H1 (cell line): ENCODE data around the gene DNAJC16. TPM values are rescaled to one million over a fixed set of nuclear protein-coding genes. Genes with fewer than 3 reads are reported as not detected.

Source experiments
- CTCF ChIA-PET: fragments of 300-600 bp; sonication (Branson Sonifier 250); formaldehyde crosslinking; loops from one replicate; lab custom pipeline; 2021; ENCODE audit not compliant: partially characterized antibody; lab: Charles Lee
- POLR2A ChIA-PET: fragments of 300-600 bp; sonication (Branson Sonifier 250); formaldehyde crosslinking; loops from one replicate; lab custom pipeline; 2021; ENCODE audit warnings: inconsistent platforms; ENCODE audit not compliant: partially characterized antibody; lab: Charles Lee
- DNase-seq, 2 experiments: peaks; one replicate each; pipeline versions ENCODE4 v3.0.0 to v3.0.0-alpha.2; 2010 to 2022; ENCODE audit warnings: low spot score in 2 of 2, low read depth in 1 of 2, mixed read lengths in 1 of 2
- FAIRE-seq: peaks from 2 replicates; lab custom pipeline; 2011; peaks lifted over from hg19 to GRCh38; lab: Jason Lieb, UNC
- H2AFZ ChIP-seq: 2 replicates; pipeline ENCODE4 v1.8.1; 2012; ENCODE audit warnings: low read length, inconsistent platforms
- H2AK5ac ChIP-seq: 2 replicates; pipeline ENCODE4 v1.6.1; 2013; ENCODE audit warnings: low read depth, low read length
- H2BK120ac ChIP-seq: replicated peaks from 2 replicates; pipeline ENCODE3; 2013; ENCODE audit warnings: low read depth, low read length, inconsistent platforms
- H2BK12ac ChIP-seq: 2 replicates; pipeline ENCODE4 v1.6.1; 2013; ENCODE audit warnings: low read depth, low read length
- H2BK15ac ChIP-seq: 2 replicates; pipeline ENCODE4 v1.6.1; 2013; ENCODE audit warnings: low read length
- H2BK20ac ChIP-seq: 2 replicates; pipeline ENCODE4 v1.6.1; 2013; ENCODE audit warnings: low read length
- H2BK5ac ChIP-seq: 2 replicates; pipeline ENCODE4 v1.6.1; 2013; ENCODE audit warnings: low read depth, low read length
- H3K14ac ChIP-seq: 2 replicates; pipeline ENCODE4 v1.6.1; 2013; ENCODE audit warnings: inconsistent platforms; ENCODE audit not compliant: insufficient read length
- H3K18ac ChIP-seq: 2 replicates; pipeline ENCODE4 v1.6.1; 2013; ENCODE audit warnings: low read length; ENCODE audit errors: extremely low read depth
- H3K23ac ChIP-seq: 2 replicates; pipeline ENCODE4 v1.6.1; 2013; ENCODE audit warnings: inconsistent platforms; ENCODE audit not compliant: insufficient read length
- H3K23me2 ChIP-seq: 2 replicates; pipeline ENCODE4 v1.6.1; 2013; ENCODE audit warnings: low read depth, low read length
- H3K27ac ChIP-seq: 2 replicates; pipeline ENCODE4 v1.6.1; 2011; ENCODE audit warnings: low read depth, low read length, inconsistent platforms
- H3K27me3 ChIP-seq, 4 experiments: replicated peaks in 1 of 4; 1 replicate in 1 of 4; 2 replicates in 3 of 4; pipeline versions ENCODE4 v1.6.1 to v1.8.1; 2011 to 2013; ENCODE audit warnings: low read length in 3 of 4, mild to moderate bottlenecking in 3 of 4, inconsistent platforms in 2 of 4, mixed read lengths in 2 of 4, moderate library complexity in 1 of 4; ENCODE audit not compliant: control insufficient read depth in 3 of 4, insufficient read depth in 3 of 4; ENCODE audit errors: extremely low read depth in 1 of 4
- H3K36me3 ChIP-seq, 4 experiments: 2 replicates each; pipeline versions ENCODE4 v1.6.1 to v1.8.1; 2011 to 2013; ENCODE audit warnings: mild to moderate bottlenecking in 4 of 4, low read length in 3 of 4, moderate library complexity in 2 of 4, control low read depth in 1 of 4, inconsistent platforms in 1 of 4; ENCODE audit not compliant: insufficient read depth in 4 of 4, control insufficient read depth in 2 of 4
- H3K4ac ChIP-seq: replicated peaks from 2 replicates; pipeline ENCODE3; 2013; ENCODE audit warnings: low read length, low read depth, mixed read lengths, inconsistent platforms; ENCODE audit not compliant: insufficient read length
- H3K4me1 ChIP-seq, 4 experiments: replicated peaks in 1 of 4; 1 replicate in 1 of 4; 2 replicates in 3 of 4; pipeline versions ENCODE4 v1.6.1 to v1.8.1; 2011 to 2013; ENCODE audit warnings: low read length in 3 of 4, inconsistent platforms in 2 of 4, mixed read lengths in 1 of 4; ENCODE audit not compliant: insufficient read depth in 4 of 4, control insufficient read depth in 3 of 4
- H3K4me2 ChIP-seq, 2 experiments: 2 replicates each; pipeline versions ENCODE4 v1.6.1 to v1.8.1; 2011 to 2013; ENCODE audit warnings: low read depth in 2 of 2, low read length in 2 of 2, control low read depth in 1 of 2, inconsistent platforms in 1 of 2, mild to moderate bottlenecking in 1 of 2; ENCODE audit not compliant: insufficient read depth in 1 of 2
- H3K4me3 ChIP-seq, 4 experiments: fragments of 200-600, 300-600 bp in 1 of 4; sonication (generic), shearing (Covaris generic), sonication (Bioruptor Twin) in 1 of 4; 2 replicates each; pipeline versions ENCODE4 v1.5.1 to v1.8.1; 2011 to 2016; ENCODE audit warnings: low read length in 4 of 4, low read depth in 3 of 4, control low read depth in 2 of 4, inconsistent platforms in 2 of 4, mild to moderate bottlenecking in 2 of 4, mixed read lengths in 1 of 4, moderate library complexity in 1 of 4; ENCODE audit not compliant: insufficient read depth in 2 of 4; ENCODE audit errors: extremely low read depth in 1 of 4
- H3K56ac ChIP-seq: replicated peaks from 2 replicates; pipeline ENCODE3; 2013; ENCODE audit warnings: low read depth, mild to moderate bottlenecking, mixed read lengths, low read length, inconsistent platforms; ENCODE audit not compliant: insufficient read length
- H3K79me1 ChIP-seq: 2 replicates; pipeline ENCODE4 v1.6.1; 2013; ENCODE audit warnings: low read depth, low read length, control low read depth
- H3K79me2 ChIP-seq, 2 experiments: 2 replicates each; pipeline versions ENCODE4 v1.6.1 to v1.8.1; 2012 to 2013; ENCODE audit warnings: low read length in 2 of 2, mild to moderate bottlenecking in 2 of 2, inconsistent platforms in 1 of 2; ENCODE audit not compliant: insufficient read depth in 2 of 2, control insufficient read depth in 1 of 2
- H3K9ac ChIP-seq, 4 experiments: replicated peaks in 1 of 4; 1 replicate in 1 of 4; 2 replicates in 3 of 4; pipeline versions ENCODE4 v1.6.1 to v1.8.1; 2011 to 2013; ENCODE audit warnings: low read depth in 3 of 4, low read length in 3 of 4, control low read depth in 2 of 4, mild to moderate bottlenecking in 2 of 4, moderate library complexity in 2 of 4, inconsistent platforms in 1 of 4; ENCODE audit errors: extremely low read depth in 1 of 4
- H3K9me3 ChIP-seq, 2 experiments: 2 replicates each; pipeline versions ENCODE4 v1.6.1 to v1.8.1; 2012 to 2013; ENCODE audit warnings: mild to moderate bottlenecking in 2 of 2, moderate library complexity in 2 of 2, control low read depth in 1 of 2, inconsistent platforms in 1 of 2, low read depth in 1 of 2, low read length in 1 of 2, mixed read lengths in 1 of 2; ENCODE audit not compliant: insufficient read depth in 2 of 2
- H4K20me1 ChIP-seq, 2 experiments: replicated peaks in 1 of 2; 2 replicates each; pipeline versions ENCODE3 to v1.8.1; 2011 to 2013; ENCODE audit warnings: inconsistent platforms in 2 of 2, low read length in 2 of 2, mild to moderate bottlenecking in 1 of 2; ENCODE audit not compliant: insufficient read depth in 2 of 2, control insufficient read depth in 1 of 2
- H4K5ac ChIP-seq: 2 replicates; pipeline ENCODE4 v1.6.1; 2013; ENCODE audit warnings: low read length, low read depth, mixed read lengths, inconsistent platforms; ENCODE audit not compliant: insufficient read length
- H4K8ac ChIP-seq: 2 replicates; pipeline ENCODE4 v1.8.0; 2013; ENCODE audit warnings: mild to moderate bottlenecking, moderate library complexity, low read length, inconsistent platforms; ENCODE audit not compliant: insufficient read depth; ENCODE audit errors: extremely low read depth
- H4K91ac ChIP-seq: replicated peaks from 2 replicates; pipeline ENCODE3; 2013; ENCODE audit warnings: low read length, mixed read lengths, inconsistent platforms; ENCODE audit not compliant: insufficient read length
- BRCA1 ChIP-seq: IDR thresholded peaks from 2 replicates; pipeline ENCODE4 v1.6.1; 2012; ENCODE audit warnings: low read depth, low read length, improper control_type of control experiment
- EGR1 ChIP-seq: IDR thresholded peaks from 2 replicates; pipeline ENCODE4 v1.6.1; 2011; ENCODE audit warnings: low read depth, low read length, borderline replicate concordance
- FOSL1 ChIP-seq: IDR thresholded peaks from 2 replicates; pipeline ENCODE4 v1.6.1; 2011; ENCODE audit warnings: mild to moderate bottlenecking, low read depth, low read length, moderate library complexity; ENCODE audit not compliant: insufficient read depth
- HDAC6 ChIP-seq: IDR thresholded peaks from one replicate; pipeline ENCODE4 v1.7.1; 2012; ENCODE audit warnings: low read depth, mild to moderate bottlenecking, inconsistent platforms, low read length, moderate library complexity
- MAFK ChIP-seq: IDR thresholded peaks from 2 replicates; pipeline ENCODE4 v1.6.1; 2012; ENCODE audit warnings: low read depth, mild to moderate bottlenecking, improper control_type of control experiment, low read length
- RAD21 ChIP-seq, 2 experiments: IDR thresholded peaks in 1 of 2; conservative IDR thresholded peaks in 1 of 2; 2 replicates each; pipeline ENCODE4 v1.6.1; 2011; ENCODE audit warnings: low read depth in 2 of 2, low read length in 2 of 2, improper control_type of control experiment in 1 of 2, inconsistent platforms in 1 of 2, mild to moderate bottlenecking in 1 of 2, moderate library complexity in 1 of 2
- RFX5 ChIP-seq: IDR thresholded peaks from 2 replicates; pipeline ENCODE4 v1.6.1; 2011; ENCODE audit warnings: low read depth, low read length, improper control_type of control experiment, borderline replicate concordance
- WGBS, 2 experiments: shearing (Covaris generic) in 1 of 2; methylation state at CpG; one replicate each; pipeline versions ENCODE4 v1.1.6 to v1.1.7; 2013 to 2015; ENCODE audit warnings: low lambda C conversion rate in 2 of 2, mixed read lengths in 2 of 2, inconsistent platforms in 1 of 2, low coverage in 1 of 2, missing lambda C conversion rate in 1 of 2; ENCODE audit not compliant: insufficient replicate concordance in 2 of 2, insufficient coverage in 1 of 2, insufficient read length in 1 of 2; ENCODE audit errors: extremely low coverage in 1 of 2, missing lambda C conversion rate in 1 of 2; 5-methylcytosine and 5-hydroxymethylcytosine counted together
- polyA plus RNA-seq, 7 experiments: library from polyadenylated mRNA; depleted of rRNA in 3 of 7; stranded (reverse) in 5 of 7; unstranded in 2 of 7; fragments of >200 nt in 5 of 7; fragments of 200-250 nt in 2 of 7; gene quantifications; 1 replicate in 5 of 7; 2 replicates in 1 of 7; 4 replicates in 1 of 7; pipeline versions ENCODE4 v1.2.1 to v1.2.3, GENCODE V29; 2011 to 2013; ENCODE audit warnings: missing spikeins in 2 of 7, mixed read lengths in 2 of 7
- total RNA-seq: library from RNA; stranded (reverse); fragmentation: NEBNext Ultra II Directional; extraction: Animal tissue kit (Norgen Biotek cat#: 25700); gene quantifications from 2 replicates; pipeline ENCODE4 v1.2.1, GENCODE V29; 2021
- TF ChIP-seq, protein P1 (sequence below), 3 experiments: IDR thresholded peaks; 1 replicate in 2 of 3; 2 replicates in 1 of 3; pipeline versions ENCODE4 v1.5.1 to v1.6.1; 2011; ENCODE audit warnings: low read length in 3 of 3, mild to moderate bottlenecking in 3 of 3, inconsistent platforms in 2 of 3, low read depth in 1 of 3, moderate library complexity in 1 of 3; ENCODE audit not compliant: insufficient read depth in 1 of 3; ENCODE audit errors: control extremely low read depth in 1 of 3

DNAJC16 gene
- total and polyA plus RNA-seq, 2 of the 8 experiments (the other 6 are each of a cell fraction or from before 2014, with no cell fraction given) = 7.9 to 23.3 TPM

DNA sequence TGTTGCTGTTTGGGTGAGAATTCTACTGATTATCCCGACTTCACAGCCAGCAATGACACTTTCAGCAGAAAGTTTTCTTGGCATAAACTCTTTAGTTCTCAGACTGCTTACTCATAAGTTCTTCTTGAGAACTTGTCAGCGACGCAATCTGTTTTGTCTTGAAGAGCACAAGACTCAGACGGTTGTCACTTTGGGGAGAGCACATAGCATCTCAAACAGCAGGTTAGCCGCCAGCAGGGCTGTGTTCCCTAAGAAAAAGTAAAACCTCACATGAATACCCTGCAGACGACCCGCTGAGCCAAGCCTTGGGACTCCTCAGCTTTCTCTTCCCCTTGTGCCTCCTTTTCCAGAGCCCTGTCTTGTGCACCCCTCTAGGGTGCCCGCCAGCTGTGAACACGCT, 46.8 kb downstream of the DNAJC16 start:
- ChIA-PET CTCF (interaction anchor here (0.9 to 1.4 kb wide), 3 partner anchors 9 to 162 kb away, joined by 3 to 6 read pairs (median 5); no protein-coding TSS in a partner anchor), POLR2A (interaction anchor here (0.6 to 1.5 kb wide), 2 partner anchors 9 to 11 kb away, joined by 3 to 4 read pairs; no protein-coding TSS in a partner anchor)
- H3K23me2 ChIP-seq = no peaks in the 10 kb centered on the region
- no peak overlapping the region for H4K91ac ChIP-seq
- no peak overlapping the region for H4K8ac ChIP-seq
- H3K36me3 ChIP-seq = peaks cover 0 to 17% (median 7%) of the 10 kb centered on the region in 4 experiments; a peak in 5 of 8 replicates
- H3K4me1 ChIP-seq = no peaks in the 10 kb centered on the region
- no peak overlapping the region for H3K4me3 ChIP-seq
- no peak for DNase-seq
- no peak overlapping the region for H4K5ac ChIP-seq
- no peaks in the 10 kb centered on the region for H3K9me3 ChIP-seq
- H2BK15ac ChIP-seq = no peak overlapping the region
- H3K9ac ChIP-seq = no peak overlapping the region
- H3K79me1 ChIP-seq = no peaks in the 10 kb centered on the region
- no peak overlapping the region for H2AK5ac ChIP-seq
- H3K14ac ChIP-seq = no peak overlapping the region
- H2BK120ac ChIP-seq = no peak overlapping the region
- H3K4ac ChIP-seq = no peak overlapping the region
- 84% methylated on average over 9 of the region's 9 CpGs; no CpG with 5 or more reads in 1 of the 2 experiments for WGBS, 2 experiments
- no peak overlapping the region for H2AFZ ChIP-seq
- FAIRE-seq = no peak
- H4K20me1 ChIP-seq = peaks cover 0 to 2% of the 10 kb centered on the region in 2 experiments
- H2BK12ac ChIP-seq = no peak overlapping the region
- no peak overlapping the region for H3K4me2 ChIP-seq
- H2BK5ac ChIP-seq = no peak overlapping the region
- no peaks in the 10 kb centered on the region for H3K27me3 ChIP-seq
- no peak overlapping the region for H2BK20ac ChIP-seq
- no peak overlapping the region for H3K27ac ChIP-seq
- H3K18ac ChIP-seq = no peak overlapping the region
- H3K56ac ChIP-seq = no peak overlapping the region
- H3K23ac ChIP-seq = no peak overlapping the region
- no peaks in the 10 kb centered on the region for H3K79me2 ChIP-seq
- no peak for TF ChIP-seq MAFK
- TF ChIP-seq FOSL1 = no peak
- no peak for TF ChIP-seq HDAC6
- TF ChIP-seq EGR1 = no peak
- TF ChIP-seq, protein P1, sequence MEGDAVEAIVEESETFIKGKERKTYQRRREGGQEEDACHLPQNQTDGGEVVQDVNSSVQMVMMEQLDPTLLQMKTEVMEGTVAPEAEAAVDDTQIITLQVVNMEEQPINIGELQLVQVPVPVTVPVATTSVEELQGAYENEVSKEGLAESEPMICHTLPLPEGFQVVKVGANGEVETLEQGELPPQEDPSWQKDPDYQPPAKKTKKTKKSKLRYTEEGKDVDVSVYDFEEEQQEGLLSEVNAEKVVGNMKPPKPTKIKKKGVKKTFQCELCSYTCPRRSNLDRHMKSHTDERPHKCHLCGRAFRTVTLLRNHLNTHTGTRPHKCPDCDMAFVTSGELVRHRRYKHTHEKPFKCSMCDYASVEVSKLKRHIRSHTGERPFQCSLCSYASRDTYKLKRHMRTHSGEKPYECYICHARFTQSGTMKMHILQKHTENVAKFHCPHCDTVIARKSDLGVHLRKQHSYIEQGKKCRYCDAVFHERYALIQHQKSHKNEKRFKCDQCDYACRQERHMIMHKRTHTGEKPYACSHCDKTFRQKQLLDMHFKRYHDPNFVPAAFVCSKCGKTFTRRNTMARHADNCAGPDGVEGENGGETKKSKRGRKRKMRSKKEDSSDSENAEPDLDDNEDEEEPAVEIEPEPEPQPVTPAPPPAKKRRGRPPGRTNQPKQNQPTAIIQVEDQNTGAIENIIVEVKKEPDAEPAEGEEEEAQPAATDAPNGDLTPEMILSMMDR (IDR thresholded peaks at IDR 0.05; ENCODE audit: control extremely low read depth in 1 of 3, insufficient read depth in 1 of 3, low read depth in 1 of 3, low read length in 3 of 3) = no peak
- no peak for TF ChIP-seq RAD21 (IDR thresholded peaks at IDR 0.05 in 1 of 2, conservative IDR thresholded peaks at IDR 0.05 in 1 of 2; ENCODE audit: low read depth in 2 of 2, low read length in 2 of 2)
- no peak for TF ChIP-seq RFX5
- TF ChIP-seq BRCA1 = no peak
